NAMALWA (cell line): ENCODE measurements around the gene XYLT1.
"Not testable (repeated sequence)": the region's sequence is repeated elsewhere in the genome, so short reads cannot be mapped to it uniquely, and the experiment has no call there.

ENCODE experiments used
- DNase-seq: peaks from one replicate; pipeline ENCODE4 v3.0.0-alpha.2; 2015; ENCODE audit warnings: low spot score

The XYLT1 gene

DNA sequence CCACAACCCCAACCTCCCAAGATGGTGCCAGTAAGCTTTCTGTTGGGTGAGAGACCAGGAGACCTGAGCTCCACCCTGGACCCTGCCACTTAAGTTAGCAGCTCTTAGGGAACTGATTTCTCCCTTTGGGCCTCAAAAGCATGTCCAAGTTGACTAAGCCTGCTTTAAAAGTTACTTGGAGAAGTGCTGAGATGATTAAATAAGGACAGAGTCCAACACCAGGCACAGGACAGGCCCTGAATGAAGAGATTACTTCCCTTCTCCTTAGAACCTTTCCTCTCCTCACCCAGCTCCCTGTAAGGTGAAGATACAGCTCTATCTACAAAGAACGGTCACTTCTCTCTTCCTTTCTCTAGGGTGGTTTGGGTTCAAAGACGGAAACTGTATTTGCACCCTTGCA lies 162.6 kb downstream of the XYLT1 start:
- no peak for DNase-seq

DNA sequence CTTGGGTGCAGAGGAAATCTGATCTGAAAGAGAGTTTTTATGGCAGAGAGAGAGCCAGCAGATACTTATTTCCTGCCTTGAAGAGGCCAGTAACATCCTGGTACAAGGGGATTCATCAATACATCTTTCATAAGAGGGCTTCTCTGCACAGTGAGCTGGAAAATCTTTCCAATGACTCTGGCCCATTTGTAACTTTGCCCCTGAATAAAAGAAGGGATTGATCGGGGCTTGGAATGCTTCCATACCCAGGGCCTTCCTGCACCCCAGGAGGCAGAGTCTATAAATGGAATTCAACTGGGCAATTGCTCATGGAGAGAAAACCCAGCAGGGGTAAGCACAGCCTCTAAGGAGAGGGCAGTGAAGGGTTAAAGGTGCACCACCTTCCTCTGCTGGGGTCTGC lies 163.3 kb downstream of the XYLT1 start:
- DNase-seq, result no peak

DNA sequence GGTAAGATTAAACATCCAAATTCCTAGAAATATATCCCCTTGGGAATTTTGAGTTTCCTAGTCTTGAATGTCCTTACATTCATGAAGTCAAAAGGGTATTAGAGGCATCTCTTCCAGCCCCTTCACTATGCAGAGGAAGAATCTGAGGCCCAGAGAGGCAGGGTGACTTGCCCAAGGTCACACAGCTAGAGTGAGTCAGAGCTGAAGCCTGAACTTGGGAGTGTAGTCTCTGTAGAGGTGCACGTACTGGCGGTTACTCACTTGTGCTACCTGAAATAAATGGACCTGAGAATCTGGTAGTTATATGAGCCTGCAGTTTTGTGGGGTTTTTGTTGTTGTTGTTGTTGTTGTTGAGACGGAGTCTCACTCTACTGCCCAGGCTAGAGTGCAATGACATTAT lies 164.0 kb downstream of the XYLT1 start:
- DNase-seq, result no peak

DNA sequence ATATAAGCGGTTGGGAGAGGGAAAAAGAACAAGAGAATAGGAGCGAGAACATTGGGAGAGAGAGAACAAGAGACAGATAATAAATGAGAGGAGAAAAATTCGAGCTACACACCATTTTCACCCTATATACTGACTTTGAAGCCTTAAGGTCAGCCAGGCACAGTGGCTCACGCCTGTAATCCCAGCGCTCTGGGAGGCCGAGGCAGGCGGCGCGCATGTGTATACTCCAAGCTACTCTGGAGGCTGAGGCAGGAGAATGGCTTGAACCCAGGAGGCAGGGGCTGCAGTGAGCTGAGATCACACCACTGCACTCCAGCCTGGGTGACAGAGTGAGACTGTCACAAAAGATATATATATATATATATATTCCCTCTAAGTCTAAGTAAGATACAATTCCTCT lies 164.5 kb downstream of the XYLT1 start:
- not testable (repeated sequence) for DNase-seq

DNA sequence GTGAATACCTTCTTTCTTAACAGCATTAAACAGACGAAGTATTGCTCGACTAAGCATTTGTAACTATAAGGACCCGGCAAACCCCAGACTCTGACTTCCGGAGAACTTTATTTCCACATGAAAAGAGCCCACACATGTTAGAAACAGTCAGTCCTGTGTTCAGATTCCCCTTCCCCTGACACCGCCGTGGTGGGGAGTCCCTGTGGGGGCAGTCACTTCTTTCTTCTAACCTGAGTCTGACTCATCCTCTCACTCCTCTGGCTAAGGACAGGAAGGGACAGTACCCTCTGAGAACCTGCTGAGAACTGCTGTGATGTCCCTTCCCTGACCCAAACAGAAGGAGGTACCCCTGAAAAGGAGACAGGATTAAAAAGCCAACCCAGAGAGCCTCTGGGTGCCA lies 165.1 kb downstream of the XYLT1 start:
- DNase-seq, result no peak

DNA sequence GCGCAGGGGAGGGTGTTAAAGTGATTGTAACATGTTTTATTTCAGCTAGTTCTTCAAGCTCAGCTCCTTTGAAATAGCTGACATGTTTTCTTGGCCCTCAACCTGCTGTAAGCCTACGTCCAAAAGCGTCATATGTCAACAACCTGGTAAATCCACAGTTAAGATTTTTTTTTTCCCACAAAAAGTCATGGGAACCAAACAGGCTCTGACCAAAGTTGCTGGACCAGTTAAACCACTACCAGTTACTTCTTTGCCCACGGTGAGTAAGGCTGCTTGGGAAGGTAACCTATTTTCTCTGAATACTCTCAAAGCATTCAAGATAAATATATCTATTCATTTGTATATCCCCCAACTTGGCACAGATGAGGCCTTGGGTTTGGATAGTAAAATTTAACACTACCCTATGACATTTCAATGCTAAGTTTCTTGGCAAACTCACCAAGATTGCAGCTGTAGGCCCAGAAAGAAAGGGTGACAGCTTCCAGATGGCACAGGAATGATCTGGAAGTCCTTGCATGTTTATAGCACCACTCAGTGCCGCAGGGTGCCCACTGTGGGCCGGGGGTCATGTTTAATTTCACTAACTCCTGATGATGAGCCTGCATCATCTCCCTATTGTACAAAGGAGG lies 166.2 kb downstream of the XYLT1 start:
- DNase-seq, result no peak

DNA sequence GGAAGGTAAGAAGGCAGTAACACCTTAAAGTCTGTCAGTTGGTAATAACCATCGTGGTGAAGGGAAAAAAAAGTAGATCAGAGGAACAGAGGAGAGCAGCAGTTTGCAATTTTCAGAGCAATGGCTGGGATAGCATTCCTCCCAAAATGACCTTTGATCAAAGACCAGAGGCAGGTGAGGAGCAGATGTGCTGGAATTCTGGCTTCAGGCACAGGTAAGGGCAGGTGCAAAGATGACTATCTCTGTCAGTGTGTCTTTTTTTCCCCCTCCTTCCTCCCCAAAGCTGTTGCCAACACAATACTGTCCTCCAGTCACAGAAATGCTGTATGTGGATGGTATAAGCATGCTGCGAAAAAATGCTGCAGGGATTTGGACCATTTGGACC lies 166.7 kb downstream of the XYLT1 start:
- no peak for DNase-seq

DNA sequence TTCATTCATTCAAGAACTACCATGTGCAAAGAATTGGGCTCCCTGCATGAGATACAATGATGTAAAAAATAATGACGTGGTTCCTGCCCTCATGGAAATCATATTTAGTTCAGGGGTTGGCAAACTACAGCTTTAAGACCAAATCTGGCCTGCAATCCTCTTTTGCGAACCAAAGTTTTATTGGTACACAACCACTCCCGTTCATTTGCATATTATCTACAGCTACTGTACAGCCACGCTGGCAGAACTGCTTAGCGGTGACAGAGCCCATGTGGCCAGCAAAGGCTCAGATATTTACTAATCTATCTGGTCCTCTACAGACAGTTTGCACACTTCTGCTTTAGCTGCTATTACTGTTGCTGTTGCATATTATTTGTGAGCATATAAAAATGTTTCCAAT lies 167.7 kb downstream of the XYLT1 start:
- peak; percentile 77 for DNase-seq

DNA sequence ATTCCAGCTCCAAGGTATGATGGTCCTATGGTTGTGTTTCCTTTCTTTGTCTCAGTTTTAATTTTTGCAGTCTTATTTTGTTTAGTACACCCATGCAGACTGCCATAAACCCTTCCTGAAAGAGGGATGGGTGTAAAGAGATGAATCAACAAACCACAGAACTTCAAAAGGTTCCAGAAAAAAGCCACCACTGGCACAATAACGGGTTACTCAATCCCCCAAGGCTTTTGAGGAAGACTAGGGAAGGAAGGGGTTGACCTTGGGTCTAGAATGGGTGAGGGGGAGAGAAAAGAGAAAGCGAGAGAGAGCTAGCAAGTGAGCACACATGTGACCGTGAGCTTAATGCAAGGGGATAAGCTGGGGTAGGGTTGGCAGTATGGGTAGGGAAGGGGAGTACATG lies 168.1 kb downstream of the XYLT1 start:
- peak; percentile 53 for DNase-seq

DNA sequence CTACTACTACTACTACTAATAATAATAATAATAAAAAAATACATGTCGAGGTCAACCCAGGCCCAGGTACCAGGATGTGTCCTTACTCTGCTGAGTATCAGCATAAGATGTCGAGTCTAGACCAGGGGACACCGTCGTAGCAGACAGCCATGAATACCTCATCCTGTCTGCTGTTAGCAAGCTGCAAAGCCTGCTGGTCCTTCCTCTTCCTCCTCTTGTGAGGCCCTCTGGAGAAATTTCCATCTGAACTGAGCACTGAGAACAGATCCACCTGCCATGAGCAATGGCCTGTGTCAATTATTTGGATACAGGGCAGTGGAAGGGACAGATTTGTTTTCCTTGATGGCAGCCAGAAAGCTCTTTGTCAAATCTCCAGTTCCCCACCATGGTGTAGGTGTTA lies 168.5 kb downstream of the XYLT1 start:
- DNase-seq, result peak; percentile 69

DNA sequence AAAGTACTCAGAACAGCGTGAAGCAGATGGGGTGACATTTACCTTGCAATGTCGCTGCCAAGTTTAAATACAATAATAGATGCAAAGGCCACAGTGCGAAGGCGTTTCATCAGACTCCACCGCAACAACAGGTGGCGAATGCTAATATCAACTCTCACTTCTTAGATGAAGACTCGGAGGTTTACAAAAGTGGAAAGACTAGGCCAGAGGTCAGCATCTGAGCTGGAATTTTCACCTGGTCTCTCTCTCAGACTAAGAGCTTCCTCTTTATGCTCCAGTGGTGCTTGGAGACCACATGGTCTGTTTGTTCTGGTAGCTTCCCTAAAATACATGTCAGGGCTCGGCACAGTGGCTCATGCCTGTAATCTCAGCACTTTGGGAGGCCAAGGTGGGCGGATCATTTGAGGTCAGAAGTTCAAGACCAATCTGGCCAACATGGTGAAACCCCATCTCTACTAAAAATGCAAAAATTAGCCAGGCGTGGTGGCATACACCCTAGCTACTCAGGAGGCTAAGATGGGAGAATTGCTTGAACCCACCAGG lies 169.1 kb downstream of the XYLT1 start:
- peak; percentile 97 for DNase-seq

DNA sequence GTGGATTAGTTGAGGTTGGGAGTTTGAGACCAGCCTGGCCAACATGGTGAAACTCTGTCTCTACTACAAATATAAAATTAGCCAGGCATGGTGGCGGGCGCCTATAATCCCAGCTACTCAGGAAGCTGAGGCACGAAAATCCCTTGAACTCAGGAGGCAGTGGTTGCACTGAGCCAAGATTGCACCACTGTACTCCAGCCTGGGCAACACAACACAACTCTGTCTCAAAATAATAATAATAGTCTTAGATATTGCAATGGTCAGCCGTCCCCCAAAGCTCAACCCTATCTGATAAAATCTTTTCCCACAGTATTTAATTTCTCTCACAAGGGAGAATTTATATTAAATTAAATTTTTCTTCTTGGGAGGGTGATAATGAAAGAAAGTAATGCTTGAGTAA lies 169.6 kb downstream of the XYLT1 start:
- no peak for DNase-seq

DNA sequence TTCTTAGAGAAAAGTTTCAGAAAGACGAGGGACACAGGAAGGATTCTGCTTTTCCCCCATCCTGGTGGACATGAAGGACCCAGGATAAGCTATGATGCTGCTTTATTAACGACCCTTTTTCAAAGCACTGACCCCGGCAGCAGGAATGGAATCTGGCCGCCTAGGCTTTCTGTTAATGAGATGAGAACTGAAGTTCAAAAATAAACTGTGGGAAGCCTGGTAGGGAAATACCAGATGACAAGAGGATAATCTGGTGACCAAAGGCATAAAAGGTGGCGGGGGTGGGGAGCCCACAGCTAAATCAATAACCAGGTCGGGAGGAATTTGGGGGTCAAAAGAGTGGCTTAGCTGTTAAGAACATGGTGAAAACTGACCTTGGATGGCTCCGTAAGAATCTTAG lies 171.0 kb downstream of the XYLT1 start:
- no peak for DNase-seq

DNA sequence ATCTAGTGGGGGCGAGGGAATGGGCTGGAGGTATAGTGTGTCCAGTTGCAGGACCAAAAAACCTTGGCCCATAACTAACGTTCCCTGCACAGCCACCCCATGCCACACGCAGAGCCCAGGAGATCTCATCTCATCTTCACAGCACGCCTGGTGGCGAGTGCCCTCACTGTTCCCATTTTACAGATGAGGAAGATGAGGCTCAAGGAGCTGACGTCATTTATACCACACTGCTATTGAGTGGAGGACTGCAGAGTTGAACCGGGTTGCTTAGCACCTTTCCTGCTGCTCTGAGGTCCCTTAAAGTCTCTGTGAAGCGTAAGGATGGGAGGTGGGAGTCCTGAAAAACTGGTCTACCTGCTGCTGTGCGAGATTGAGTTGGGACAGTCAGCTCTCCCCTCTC lies 172.5 kb downstream of the XYLT1 start:
- DNase-seq, result no peak

DNA sequence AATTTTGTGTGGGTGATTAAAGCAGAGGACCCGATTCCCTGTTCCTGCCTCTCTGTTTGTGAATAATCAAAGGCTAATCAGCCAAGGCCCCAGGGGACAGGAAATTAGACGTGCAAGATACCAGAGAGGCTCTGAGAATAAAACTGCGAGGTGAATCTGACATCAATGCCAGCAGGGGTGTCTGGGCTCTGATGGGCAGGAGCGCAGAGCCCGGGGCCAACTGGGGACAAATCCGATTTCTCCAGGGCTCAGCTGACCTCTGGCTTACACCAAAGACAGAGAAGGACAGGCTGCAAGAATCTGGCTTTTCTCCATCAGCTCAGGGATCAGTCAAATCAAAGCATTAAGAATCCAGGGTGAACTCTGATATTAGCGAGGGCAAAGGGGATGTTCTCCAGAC lies 174.3 kb downstream of the XYLT1 start:
- no peak for DNase-seq

DNA sequence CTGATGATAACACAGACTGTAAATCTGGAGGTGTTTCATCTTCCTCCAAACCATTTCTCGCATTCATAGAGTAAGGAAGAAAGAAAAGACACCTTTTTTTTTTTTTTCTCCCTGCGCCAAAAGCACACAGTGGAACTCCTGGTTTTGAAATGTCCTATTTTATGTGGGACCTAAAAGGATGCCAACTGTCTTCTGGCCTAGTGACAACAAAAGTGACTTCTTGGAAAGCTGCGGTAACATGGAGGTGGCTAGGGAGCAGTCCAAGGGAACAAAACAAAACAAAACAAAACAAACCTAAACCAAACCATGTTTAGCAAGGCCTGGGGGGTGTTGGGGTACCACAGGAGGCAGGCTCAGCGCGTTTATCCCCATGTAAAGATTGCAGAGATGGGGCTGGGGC lies 174.8 kb downstream of the XYLT1 start:
- no peak for DNase-seq

DNA sequence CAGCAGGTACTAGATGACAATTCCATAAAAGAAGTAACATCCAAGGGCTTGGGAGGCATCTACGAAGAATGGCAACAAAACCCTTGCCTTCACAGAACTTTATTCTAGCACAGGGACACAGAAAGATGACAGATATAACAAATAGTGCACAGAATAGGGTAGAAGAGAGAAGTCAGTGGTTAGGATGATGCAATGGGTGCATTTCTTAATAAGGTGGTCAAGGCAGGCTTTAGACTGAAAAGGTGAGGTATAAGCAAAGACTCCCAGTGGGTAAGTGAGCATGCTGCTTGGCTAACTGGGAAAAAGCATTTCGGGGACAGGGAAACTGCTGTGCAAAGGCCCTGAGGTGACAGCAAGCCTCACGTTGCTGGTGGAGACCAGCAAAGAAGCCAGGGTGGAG lies 175.9 kb downstream of the XYLT1 start:
- no peak for DNase-seq

DNA sequence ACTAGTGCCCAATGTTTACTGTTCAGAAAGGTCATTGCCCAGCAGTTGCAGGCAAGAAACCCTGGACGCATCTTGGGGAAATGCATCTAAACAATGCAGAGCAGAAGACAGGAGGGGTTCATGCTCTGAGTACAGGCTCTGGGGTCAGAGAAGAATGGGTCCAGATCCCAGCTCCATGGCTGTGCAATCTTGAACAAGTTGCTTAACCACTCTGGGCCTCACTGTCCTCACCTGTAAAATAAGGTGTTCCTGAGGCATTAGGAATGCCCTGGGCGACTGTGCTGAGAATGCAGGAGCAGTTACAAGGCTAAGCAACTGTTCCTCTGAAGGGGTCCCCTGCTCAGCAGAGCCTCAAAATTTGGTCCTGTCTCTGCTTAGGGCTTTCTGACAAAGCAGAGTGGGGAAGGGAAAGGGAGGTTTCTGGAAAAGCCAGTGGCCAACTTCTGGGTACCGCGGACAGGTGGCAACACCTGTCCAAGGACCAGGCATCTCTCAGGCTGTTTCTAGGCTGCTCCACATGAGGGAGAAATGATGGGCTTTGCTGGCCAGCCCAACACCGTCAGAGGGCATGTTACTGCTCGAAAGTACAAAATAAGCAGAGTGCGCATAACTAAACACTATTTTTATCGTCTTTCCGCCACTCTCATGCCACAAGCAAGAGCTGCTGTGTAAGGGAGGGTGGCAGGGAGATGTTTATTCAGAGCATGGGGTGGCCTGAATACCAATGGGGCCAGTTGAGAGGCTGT lies 176.8 kb downstream of the XYLT1 start:
- DNase-seq, result no peak

DNA sequence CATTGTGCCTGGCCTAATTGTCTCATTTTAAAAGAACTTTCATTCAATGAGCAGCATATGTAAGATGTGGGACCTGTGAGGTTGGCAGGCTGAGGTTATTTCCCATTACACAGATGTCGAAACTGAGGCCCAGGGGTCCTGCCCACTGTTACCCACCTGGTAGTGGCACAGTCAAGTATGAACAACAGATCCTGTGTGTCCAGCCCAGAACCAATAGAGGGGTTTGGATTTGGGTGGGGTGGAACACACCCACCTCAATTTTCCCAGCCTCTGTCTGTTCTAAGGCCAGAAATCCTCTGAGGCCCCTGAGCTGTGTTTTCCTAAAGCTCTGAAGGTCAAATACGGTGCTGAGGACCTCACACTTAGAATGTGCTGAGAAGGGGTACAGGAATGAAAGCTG lies 179.5 kb downstream of the XYLT1 start:
- no peak for DNase-seq

DNA sequence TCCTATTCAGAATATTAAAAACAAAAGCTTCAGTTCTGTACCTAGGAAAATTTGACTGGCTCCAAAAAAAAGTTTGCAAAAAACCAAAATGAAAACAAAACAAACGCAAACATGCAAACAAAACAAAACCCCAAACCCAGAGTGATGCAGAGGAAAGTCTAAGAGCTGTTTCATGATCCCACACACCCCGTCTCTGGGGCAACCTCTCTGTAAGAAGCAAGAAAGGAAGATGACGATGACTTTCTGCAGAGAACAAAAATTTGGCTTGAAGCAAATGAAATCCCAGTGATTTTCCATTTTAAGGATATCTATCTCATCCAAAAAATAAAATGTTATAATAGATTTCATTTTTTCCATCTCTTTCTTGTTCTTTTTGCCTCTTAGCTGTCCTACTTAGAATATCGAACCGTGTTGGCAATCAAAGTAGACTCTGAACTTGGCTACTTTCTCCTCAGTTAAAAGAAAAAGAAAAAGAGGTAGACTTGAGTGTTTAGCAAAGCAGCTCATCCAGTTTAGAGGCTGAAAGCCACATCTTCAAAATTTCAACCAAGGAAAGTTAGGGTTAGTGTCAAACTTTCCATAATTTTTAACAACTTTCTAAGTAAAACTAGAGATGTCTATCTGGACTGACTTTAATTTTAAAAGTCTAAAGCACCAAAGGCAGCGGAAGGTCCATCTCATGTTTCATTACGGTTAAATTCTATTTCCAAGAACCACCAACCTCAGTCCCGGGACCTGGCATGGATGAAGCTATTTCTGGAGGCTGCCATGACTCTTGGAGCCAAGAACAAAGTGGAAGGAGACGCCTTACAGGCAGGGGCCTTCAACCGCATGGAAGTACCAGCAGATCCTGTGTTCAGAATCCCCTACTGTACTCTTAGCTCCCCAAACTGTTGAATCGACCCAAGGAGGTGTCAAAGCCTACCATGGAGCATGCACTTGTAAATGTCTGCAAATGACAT lies 180.8 kb downstream of the XYLT1 start:
- no peak for DNase-seq

DNA sequence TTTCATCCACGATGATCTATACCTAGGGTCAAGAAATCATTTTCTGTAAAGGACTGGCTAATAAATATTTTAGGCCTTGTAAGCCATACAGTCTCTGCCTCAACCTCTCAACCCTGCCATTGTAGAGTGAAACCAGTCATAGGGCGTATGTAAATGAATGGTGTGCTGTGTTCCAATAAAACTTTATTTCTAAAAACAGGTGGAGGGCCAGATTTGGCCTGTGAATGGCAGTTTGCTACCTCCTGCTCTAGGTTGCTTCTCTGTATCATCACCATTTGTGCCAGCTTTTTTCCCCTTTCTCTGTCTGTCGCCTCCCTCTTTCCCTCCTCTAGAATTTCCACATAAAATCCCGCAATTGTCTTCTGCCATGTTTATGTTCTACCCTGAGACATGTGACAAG lies 181.7 kb downstream of the XYLT1 start:
- DNase-seq, result no peak

DNA sequence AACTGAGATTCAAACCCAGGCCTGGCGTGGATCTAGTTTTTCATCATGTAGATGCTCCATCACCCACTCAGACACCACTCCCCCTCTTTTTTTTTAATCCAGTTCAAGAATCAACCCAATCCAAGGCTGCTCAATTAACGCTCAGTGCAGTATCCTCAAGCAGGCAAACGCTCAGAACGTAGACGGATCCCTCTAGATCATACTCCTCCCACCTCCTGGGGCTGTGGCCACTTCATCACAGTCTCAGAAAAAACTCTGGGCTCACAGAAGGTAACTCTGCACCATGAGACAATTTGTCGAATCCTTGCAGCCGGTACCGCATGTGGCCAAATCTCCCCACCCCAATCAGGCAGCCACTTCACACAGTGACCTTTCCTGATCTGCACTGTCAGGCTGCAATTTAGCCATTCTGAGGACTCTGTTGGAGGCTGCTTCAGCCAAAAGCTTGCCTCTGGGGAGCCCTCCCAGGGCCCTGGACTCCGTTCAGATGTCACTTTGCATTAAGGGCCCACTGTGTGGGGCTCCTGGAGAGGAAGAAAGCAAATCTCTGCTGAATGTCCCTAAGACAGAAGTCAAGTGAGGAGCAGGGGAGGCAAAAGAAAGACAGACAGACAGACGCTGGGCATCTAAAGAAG lies 183.5 kb downstream of the XYLT1 start:
- no peak for DNase-seq
